CD14-positive monocyte (primary cell): ENCODE results near the gene RCC2. TPM values are rescaled to one million over a fixed set of nuclear protein-coding genes. Genes with fewer than 3 reads are reported as not detected.

Source experiments
- DNase-seq, 3 donors: peaks; one replicate each; pipeline ENCODE4 v3.0.0-alpha.2; 2011 to 2022
- H2AFZ ChIP-seq: 2 replicates; pipeline ENCODE4 v1.6.0; 2012; ENCODE audit warnings: mild to moderate bottlenecking, low read depth, low read length, inconsistent platforms; ENCODE audit not compliant: insufficient read depth, poor library complexity, severe bottlenecking
- H3K27ac ChIP-seq, 2 donors: 1 replicate in 1 of 2; 2 replicates in 1 of 2; pipeline ENCODE4 v1.5.1; 2012 to 2013; ENCODE audit warnings: low read length in 2 of 2, control low read depth in 1 of 2, inconsistent platforms in 1 of 2, low read depth in 1 of 2, mild to moderate bottlenecking in 1 of 2
- H3K27me3 ChIP-seq, 2 donors: one replicate each; pipeline versions ENCODE4 v1.6.0 to v1.6.1; 2011 to 2013; ENCODE audit warnings: low read length in 2 of 2; ENCODE audit not compliant: control insufficient read depth in 2 of 2, insufficient read depth in 2 of 2
- H3K36me3 ChIP-seq, 2 donors: replicated peaks in 1 of 2; 1 replicate in 1 of 2; 2 replicates in 1 of 2; pipeline versions ENCODE4 v1.5.1 to v1.6.1; 2012 to 2013; ENCODE audit warnings: low read length in 2 of 2, control low read depth in 1 of 2, inconsistent platforms in 1 of 2, mild to moderate bottlenecking in 1 of 2; ENCODE audit not compliant: insufficient read depth in 2 of 2, control insufficient read depth in 1 of 2
- H3K4me1 ChIP-seq, 2 donors: 1 replicate in 1 of 2; 2 replicates in 1 of 2; pipeline versions ENCODE4 v1.5.1 to v1.6.1; 2012 to 2013; ENCODE audit warnings: low read length in 2 of 2, control low read depth in 1 of 2, inconsistent platforms in 1 of 2, mild to moderate bottlenecking in 1 of 2, moderate library complexity in 1 of 2; ENCODE audit not compliant: insufficient read depth in 2 of 2, control insufficient read depth in 1 of 2
- H3K4me2 ChIP-seq: replicated peaks from 2 replicates; pipeline ENCODE3; 2012; ENCODE audit warnings: low read length, moderate library complexity, mild to moderate bottlenecking; ENCODE audit not compliant: poor library complexity, severe bottlenecking; ENCODE audit errors: extremely low read depth
- H3K4me3 ChIP-seq, 3 experiments: fragments of 200-600 bp in 1 of 3; sonication (generic) in 1 of 3; replicated peaks in 1 of 3; 1 replicate in 2 of 3; 2 replicates in 1 of 3; pipeline ENCODE4 v1.5.1; 2011 to 2013; ENCODE audit warnings: low read length in 3 of 3, mild to moderate bottlenecking in 3 of 3, control low read depth in 2 of 3, low read depth in 2 of 3, inconsistent platforms in 1 of 3, moderate library complexity in 1 of 3
- H3K79me2 ChIP-seq: 2 replicates; pipeline ENCODE4 v1.6.0; 2012; ENCODE audit warnings: mild to moderate bottlenecking, control low read depth, inconsistent platforms, low read length, moderate library complexity; ENCODE audit not compliant: insufficient read depth
- H3K9ac ChIP-seq: 2 replicates; pipeline ENCODE4 v1.6.0; 2017; ENCODE audit warnings: low read length, mild to moderate bottlenecking; ENCODE audit not compliant: insufficient read depth, poor library complexity, severe bottlenecking
- H3K9me3 ChIP-seq, 2 donors: replicated peaks in 1 of 2; 1 replicate in 1 of 2; 2 replicates in 1 of 2; pipeline versions ENCODE4 v1.5.1 to v1.6.1; 2012 to 2013; ENCODE audit warnings: low read length in 2 of 2, control low read depth in 1 of 2; ENCODE audit not compliant: control insufficient read depth in 1 of 2, insufficient read depth in 1 of 2
- H4K20me1 ChIP-seq: 2 replicates; pipeline ENCODE4 v1.6.0; 2012; ENCODE audit warnings: mild to moderate bottlenecking, low read length, control low read depth, moderate library complexity; ENCODE audit not compliant: insufficient read depth
- H3K27ac Mint-ChIP-seq, 7 donors: one replicate each; pipeline ENCODE4 v1.8.0; 2020; ENCODE audit warnings: mild to moderate bottlenecking in 7 of 7, mixed read lengths in 7 of 7, moderate library complexity in 6 of 7, inconsistent platforms in 2 of 7
- H3K27me3 Mint-ChIP-seq, 3 donors: one replicate each; pipeline ENCODE4 v1.8.0; 2021 to 2022; ENCODE audit warnings: low read depth in 3 of 3, mild to moderate bottlenecking in 3 of 3, mixed read lengths in 3 of 3, moderate library complexity in 3 of 3, inconsistent platforms in 1 of 3
- H3K36me3 Mint-ChIP-seq, 2 donors: one replicate each; pipeline ENCODE4 v1.8.0; 2020; ENCODE audit warnings: mixed read lengths in 2 of 2, inconsistent platforms in 1 of 2, mild to moderate bottlenecking in 1 of 2
- H3K4me1 Mint-ChIP-seq: one replicate; pipeline ENCODE4 v1.8.0; 2020; ENCODE audit warnings: mild to moderate bottlenecking, mixed read lengths
- H3K4me3 Mint-ChIP-seq, 2 donors: one replicate each; pipeline ENCODE4 v1.8.0; 2020; ENCODE audit warnings: mild to moderate bottlenecking in 2 of 2, mixed read lengths in 2 of 2, moderate library complexity in 1 of 2
- H3K9me3 Mint-ChIP-seq, 7 donors: one replicate each; pipeline ENCODE4 v1.8.0; 2020 to 2022; ENCODE audit warnings: mixed read lengths in 7 of 7, mild to moderate bottlenecking in 6 of 7, moderate library complexity in 6 of 7, inconsistent platforms in 2 of 7
- CTCF ChIP-seq: fragments of 200-600 bp; IDR thresholded peaks from one replicate; pipeline ENCODE4 v1.8.0; 2022; ENCODE audit warnings: antibody characterized with exemption, mild to moderate bottlenecking
- WGBS: methylation state at CpG from one replicate; pipeline ENCODE4 v1.1.5; 2013; ENCODE audit warnings: missing lambda C conversion rate; ENCODE audit not compliant: insufficient coverage; 5-methylcytosine and 5-hydroxymethylcytosine counted together
- intact Hi-C, 2 donors: fragments of 100-400 bp; cut with micrococcal nuclease; formaldehyde crosslinking; loops; one replicate each; pipeline versions ENCODE4 v1.15.0 to v1.15.1; 2023
- polyA plus RNA-seq, 3 donors: library from polyadenylated mRNA; depleted of rRNA in 1 of 3; unstranded in 2 of 3; stranded (reverse) in 1 of 3; fragments of 300-500 nt in 2 of 3; fragments of >200 nt in 1 of 3; fragmentation: Illumina TruSeq in 2 of 3; gene quantifications; 1 replicate in 2 of 3; 2 replicates in 1 of 3; pipeline ENCODE4 v1.2.3, GENCODE V29; 2012 to 2021

The RCC2 gene
- polyA plus RNA-seq, 3 donors, result 22.3 to 66.3 (median 40.9) TPM

- H4K20me1 ChIP-seq, result no peaks in the 10 kb centered on the region
- WGBS, result 100% methylated on average over 1 of the region's 2 CpGs
- intact Hi-C loops, result no loop called here
- no peak overlapping the region for H3K9ac ChIP-seq
- no peak overlapping the region for H3K27ac ChIP-seq
- Mint-ChIP-seq H3K4me3 (peak overlapping the region in 1 of 2 donors; percentile 33), H3K4me1 (peaks cover 6% of the 10 kb centered on the region), H3K9me3 (no peaks in the 10 kb centered on the region), H3K27me3 (peaks cover 3 to 11% (median 4%) of the 10 kb centered on the region in 3 donors), H3K27ac (no peak overlapping the region), H3K36me3 (no peaks in the 10 kb centered on the region)
- H2AFZ ChIP-seq, result no peak overlapping the region
- TF ChIP-seq CTCF, result no peak
- no peaks in the 10 kb centered on the region for H3K79me2 ChIP-seq
- H3K9me3 ChIP-seq, result no peaks in the 10 kb centered on the region
- H3K36me3 ChIP-seq, result no peaks in the 10 kb centered on the region
- no peak overlapping the region for H3K4me2 ChIP-seq
- peaks cover 0 to 9% of the 10 kb centered on the region in 2 donors for H3K4me1 ChIP-seq
- DNase-seq, result peak in 1 of 3 donors; percentile 10
- H3K27me3 ChIP-seq, result no peaks in the 10 kb centered on the region
- H3K4me3 ChIP-seq, result no peak overlapping the region
Observed at GRCh38 chr1:17381161-17381560, 58.3 kb downstream of the RCC2 start.

- Histone ChIP-seq H3K27me3 (no peaks in the 10 kb centered on the region), H3K9ac (no peak overlapping the region), H3K79me2 (no peaks in the 10 kb centered on the region), H3K4me2 (no peak overlapping the region), H2AFZ (no peak overlapping the region), H4K20me1 (no peaks in the 10 kb centered on the region), H3K36me3 (no peaks in the 10 kb centered on the region), H3K4me1 (peaks cover 0 to 9% of the 10 kb centered on the region in 2 donors), H3K9me3 (no peaks in the 10 kb centered on the region), H3K4me3 (no peak overlapping the region), H3K27ac (no peak overlapping the region)
- intact Hi-C loops, result no loop called here
- no peak for DNase-seq
- 66% methylated on average over 16 of the region's 16 CpGs for WGBS
- no peaks in the 10 kb centered on the region for H3K9me3 Mint-ChIP-seq
- H3K4me3 Mint-ChIP-seq, result peak overlapping the region in 1 of 2 donors; percentile 9
- H3K36me3 Mint-ChIP-seq, result no peaks in the 10 kb centered on the region
- H3K27me3 Mint-ChIP-seq, result peaks cover 3 to 11% (median 4%) of the 10 kb centered on the region in 3 donors
- H3K4me1 Mint-ChIP-seq, result peaks cover 6% of the 10 kb centered on the region
- no peak for TF ChIP-seq CTCF
- H3K27ac Mint-ChIP-seq, result no peak overlapping the region
Observed at GRCh38 chr1:17377325-17377953, 62.0 kb downstream of the RCC2 start.
